PC-9 (cell line): ENCODE data around the gene NCBP2. TPM values are rescaled to one million over a fixed set of nuclear protein-coding genes. Genes with fewer than 3 reads are reported as not detected.

Experiments used
- BruUV-seq: library from RNA; stranded (reverse); fragments of 400-500 nt; replicated peaks from 2 replicates; lab custom pipeline; 2021; lab: Mats Ljungman, UMichigan
- CTCF ChIA-PET: fragments of 300-600 bp; sonication (Branson Sonifier 250); formaldehyde crosslinking; loops from one replicate; lab custom pipeline; 2022; ENCODE audit warnings: antibody characterized with exemption; lab: Charles Lee
- POLR2A ChIA-PET: fragments of 300-600 bp; sonication (Branson Sonifier 250); formaldehyde crosslinking; loops from one replicate; lab custom pipeline; 2022; ENCODE audit warnings: antibody characterized with exemption; ENCODE audit not compliant: unreplicated experiment; lab: Charles Lee
- DNase-seq, 2 experiments: peaks; one replicate each; pipeline versions ENCODE4 v3.0.0 to v3.0.0-alpha.2; 2015 to 2022; ENCODE audit warnings: mixed read lengths in 1 of 2
- H2AFZ ChIP-seq: fragments of 200-600 bp; sonication (generic); 2 replicates; pipeline ENCODE4 v1.8.1; 2017; ENCODE audit warnings: antibody characterized with exemption
- H3F3A ChIP-seq: fragments of 200-600 bp; sonication (generic); 2 replicates; pipeline ENCODE4 v1.8.1; 2017; ENCODE audit warnings: antibody characterized with exemption, mild to moderate bottlenecking, low read depth; ENCODE audit not compliant: insufficient read depth
- H3K27ac ChIP-seq: fragments of 200-600 bp; sonication (generic); 2 replicates; pipeline ENCODE4 v1.6.1; 2016; ENCODE audit warnings: mixed run types
- H3K27me3 ChIP-seq: fragments of 200-600 bp; sonication (generic); 2 replicates; pipeline ENCODE4 v1.6.1; 2016; ENCODE audit warnings: low read depth, mixed run types; ENCODE audit not compliant: insufficient read depth
- H3K36me3 ChIP-seq: fragments of 200-600 bp; sonication (generic); 2 replicates; pipeline ENCODE4 v1.6.1; 2016; ENCODE audit warnings: low read depth, mixed run types
- H3K4me1 ChIP-seq: fragments of 200-600 bp; sonication (generic); replicated peaks from 2 replicates; pipeline ENCODE4 v1.6.1; 2016; ENCODE audit warnings: mixed run types; ENCODE audit not compliant: insufficient read depth
- H3K4me2 ChIP-seq: fragments of 200-600 bp; sonication (generic); 2 replicates; pipeline ENCODE4 v1.6.1; 2017; ENCODE audit warnings: mixed run types
- H3K4me3 ChIP-seq: fragments of 200-600 bp; sonication (generic); 2 replicates; pipeline ENCODE4 v1.6.1; 2016; ENCODE audit warnings: mixed run types
- H3K79me2 ChIP-seq: fragments of 200-600 bp; sonication (generic); 2 replicates; pipeline ENCODE4 v1.6.1; 2017; ENCODE audit warnings: low read depth, mixed run types
- H3K9me2 ChIP-seq: fragments of 200-600 bp; sonication (generic); 2 replicates; pipeline ENCODE4 v1.8.1; 2017; ENCODE audit warnings: mild to moderate bottlenecking; ENCODE audit not compliant: insufficient read depth
- H3K9me3 ChIP-seq: fragments of 200-600 bp; sonication (generic); 2 replicates; pipeline ENCODE4 v1.8.1; 2016; ENCODE audit warnings: low read depth; ENCODE audit not compliant: insufficient read depth
- H4K20me1 ChIP-seq: fragments of 200-600 bp; sonication (generic); 2 replicates; pipeline ENCODE4 v1.8.1; 2017; ENCODE audit not compliant: insufficient read depth
- CTCF ChIP-seq: fragments of 200-600 bp; sonication (generic); conservative IDR thresholded peaks from 2 replicates; pipeline ENCODE4 v1.6.1; 2017; ENCODE audit warnings: mixed run types, antibody characterized with exemption, mild to moderate bottlenecking, moderate library complexity
- EZH2 ChIP-seq: fragments of 200-600 bp; sonication (generic); IDR thresholded peaks from 2 replicates; pipeline ENCODE4 v1.8.0; 2017; ENCODE audit warnings: antibody characterized with exemption, low read depth
- intact Hi-C: fragments of 100-400 bp; cut with micrococcal nuclease; formaldehyde crosslinking; loops from one replicate; pipeline ENCODE4 v1.10.0; 2022; ENCODE audit not compliant: unreplicated experiment
- total RNA-seq: library from RNA; stranded (reverse); gene quantifications from 2 replicates; pipeline ENCODE4 v1.2.3, GENCODE V29; 2021

NCBP2 gene
- total RNA-seq, 1 experiment from 2014 or later: 91.8 TPM

DNA sequence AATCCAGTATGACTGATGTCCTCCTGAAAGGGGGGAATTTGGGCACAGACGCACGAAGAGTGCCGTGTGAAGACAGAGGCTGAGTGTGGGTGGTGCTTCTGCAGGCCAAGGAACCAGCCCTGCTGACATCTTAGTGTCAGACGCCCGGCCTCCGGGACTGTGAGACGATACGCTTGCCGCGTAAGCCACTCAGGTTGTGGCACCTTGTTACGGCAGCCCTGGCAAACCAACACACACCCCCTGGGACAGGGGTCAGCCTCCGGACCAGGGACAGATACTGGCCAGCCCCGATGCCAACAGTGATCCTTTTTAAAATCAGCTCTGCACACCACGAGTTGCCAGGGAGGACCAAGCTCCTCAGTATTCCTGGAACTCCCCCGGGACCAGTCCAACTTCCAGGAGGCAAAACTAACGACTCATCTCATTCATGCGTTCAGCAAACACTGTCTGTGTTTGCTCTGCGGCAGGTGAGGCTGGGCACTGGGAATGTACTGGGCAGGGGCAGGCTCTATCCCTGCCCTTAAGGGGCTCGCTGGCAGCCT lies 47.5 kb upstream of the NCBP2 start:
- H2AFZ ChIP-seq: no peak overlapping the region
- no peaks in the 10 kb centered on the region for H3F3A ChIP-seq
- H3K36me3 ChIP-seq: no peaks in the 10 kb centered on the region
- no peaks in the 10 kb centered on the region for H3K9me3 ChIP-seq
- no TSS peak for BruUV-seq
- H3K79me2 ChIP-seq: no peaks in the 10 kb centered on the region
- no peak overlapping the region for H3K27ac ChIP-seq
- no peaks in the 10 kb centered on the region for H3K9me2 ChIP-seq
- H3K4me3 ChIP-seq: no peak overlapping the region
- no peak overlapping the region for H3K4me2 ChIP-seq
- TF ChIP-seq CTCF (no peak), EZH2 (no peak)
- DNase-seq: no peak
- no peaks in the 10 kb centered on the region for H4K20me1 ChIP-seq
- H3K27me3 ChIP-seq: no peaks in the 10 kb centered on the region
- ChIA-PET CTCF (interaction anchor here (0.6 to 0.7 kb wide), 2 partner anchors 9 to 64 kb away, joined by 3 to 10 read pairs; no protein-coding TSS in a partner anchor), POLR2A (no interaction called here)
- intact Hi-C loops: no loop called here
- no peaks in the 10 kb centered on the region for H3K4me1 ChIP-seq

- ChIA-PET POLR2A (interaction anchor here (0.5 kb wide), 1 partner anchor 105 kb away, joined by 6 read pairs; no protein-coding TSS in a partner anchor), CTCF (no interaction called here)
- Histone ChIP-seq H2AFZ (no peak overlapping the region), H3K9me3 (peaks cover 5% of the 10 kb centered on the region; the same call in 1 of the 2 replicates), H4K20me1 (no peaks in the 10 kb centered on the region), H3K9me2 (no peaks in the 10 kb centered on the region), H3K4me1 (no peaks in the 10 kb centered on the region), H3K4me3 (no peak overlapping the region), H3K79me2 (no peaks in the 10 kb centered on the region), H3K27ac (no peak overlapping the region), H3K36me3 (no peaks in the 10 kb centered on the region), H3K27me3 (no peaks in the 10 kb centered on the region), H3K4me2 (no peak overlapping the region), H3F3A (no peaks in the 10 kb centered on the region)
- no peak for DNase-seq
- no TSS peak for BruUV-seq
- peak; percentile 43; the same call in 1 of the 2 replicates for TF ChIP-seq CTCF
- no peak for TF ChIP-seq EZH2
- intact Hi-C loops: no loop called here
Measured at GRCh38 chr3:196988241-196989029, 46.1 kb upstream of the NCBP2 start.

DNA sequence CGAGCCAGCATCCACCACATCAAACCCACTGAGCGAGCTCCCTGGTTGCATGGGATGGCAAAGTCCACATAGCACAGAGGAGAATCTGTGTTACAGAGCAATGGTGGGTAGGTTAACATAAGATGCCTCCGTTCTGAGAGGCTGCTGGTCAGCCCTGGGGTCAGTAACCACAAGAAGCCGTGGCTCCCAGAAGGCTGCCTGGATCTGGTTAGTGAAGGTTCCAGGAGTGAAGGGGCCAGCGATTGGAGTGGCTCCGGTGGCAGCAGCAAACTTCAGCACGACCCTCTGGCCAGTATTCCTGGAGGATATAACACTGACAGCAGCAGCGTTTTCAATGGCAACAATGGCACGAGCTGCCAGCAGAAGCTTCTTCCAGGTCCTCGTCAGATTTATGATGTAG lies 44.7 kb upstream of the NCBP2 start:
- Histone ChIP-seq H3K4me3 (no peak overlapping the region), H3K4me2 (no peak overlapping the region), H3K27ac (no peak overlapping the region), H3K27me3 (no peaks in the 10 kb centered on the region), H3K9me3 (peaks cover 10% of the 10 kb centered on the region; the same call in 1 of the 2 replicates), H3K4me1 (no peaks in the 10 kb centered on the region), H3K79me2 (no peaks in the 10 kb centered on the region), H3K36me3 (no peaks in the 10 kb centered on the region), H3F3A (no peaks in the 10 kb centered on the region), H4K20me1 (no peaks in the 10 kb centered on the region), H2AFZ (no peak overlapping the region), H3K9me2 (no peaks in the 10 kb centered on the region)
- BruUV-seq: no TSS peak
- CTCF ChIA-PET: no interaction called here
- intact Hi-C loops: no loop called here
- no peak for TF ChIP-seq CTCF
- TF ChIP-seq EZH2: no peak
- POLR2A ChIA-PET: no interaction called here
- DNase-seq: no peak
